CD1c-positive myeloid dendritic cell (primary cell): ENCODE measurements around the gene AGPS.
"Not testable (repeated sequence)": the region's sequence is repeated elsewhere in the genome, so short reads cannot be mapped to it uniquely, and the experiment has no call there.

ENCODE experiments used
- DNase-seq: peaks from one replicate; pipeline ENCODE4 v3.0.0-alpha.2; 2016; ENCODE audit errors: extremely low spot score

Gene AGPS

GRCh38 chr2:177392373-177393202 is at the start of gene AGPS:
Gene AGPS, plus strand, starts transcription at chr2:177392773. Its CDS starts 17 bp downstream, at chr2:177392790.
- DNase-seq = peak; percentile 86

GRCh38 chr2:177343773-177344172 is 48.8 kb upstream of the AGPS start:
- DNase-seq = no peak

GRCh38 chr2:177344316-177344715 is 48.3 kb upstream of the AGPS start:
- DNase-seq = no peak

- no peak for DNase-seq
These were observed 46.4 kb upstream of the AGPS start for GRCh38 chr2:177346192-177346591.

- DNase-seq = no peak
These were observed 45.0 kb upstream of the AGPS start for GRCh38 chr2:177347570-177347969.

GRCh38 chr2:177348118-177348654 is 44.4 kb upstream of the AGPS start:
- DNase-seq = no peak

GRCh38 chr2:177348733-177349693 is 43.6 kb upstream of the AGPS start:
- DNase-seq = no peak

- not testable (repeated sequence) for DNase-seq
These were observed 41.9 kb upstream of the AGPS start for GRCh38 chr2:177350624-177351023.

GRCh38 chr2:177351121-177351520 is 41.5 kb upstream of the AGPS start:
- DNase-seq = not testable (repeated sequence)

GRCh38 chr2:177352441-177353186 is 40.0 kb upstream of the AGPS start:
- DNase-seq = peak; percentile 62

GRCh38 chr2:177353187-177353478 is 39.4 kb upstream of the AGPS start:
- no peak for DNase-seq

- DNase-seq = not testable (repeated sequence)
These were observed 38.0 kb upstream of the AGPS start for GRCh38 chr2:177354541-177354940.

GRCh38 chr2:177355874-177356273 is 36.7 kb upstream of the AGPS start:
- DNase-seq = no peak

- DNase-seq = no peak
These were observed 32.6 kb upstream of the AGPS start for GRCh38 chr2:177359836-177360595.

GRCh38 chr2:177362499-177362898 is 30.1 kb upstream of the AGPS start:
- DNase-seq = no peak

GRCh38 chr2:177363332-177363731 is 29.2 kb upstream of the AGPS start:
- DNase-seq = no peak

- DNase-seq = not testable (repeated sequence)
These were observed 26.8 kb upstream of the AGPS start for GRCh38 chr2:177365764-177366163.

- not testable (repeated sequence) for DNase-seq
These were observed 24.6 kb upstream of the AGPS start for GRCh38 chr2:177368023-177368422.

GRCh38 chr2:177379354-177379753 is 13.2 kb upstream of the AGPS start:
- DNase-seq = no peak

- no peak for DNase-seq
These were observed 12.4 kb upstream of the AGPS start for GRCh38 chr2:177380181-177380580.

- DNase-seq = no peak
These were observed 8.6 kb upstream of the AGPS start for GRCh38 chr2:177383935-177384334.
